HEK293 (cell line): ENCODE measurements around the gene LLGL2.

Source experiments
- CTCF ChIA-PET: fragments of 350-600 bp; formaldehyde crosslinking; extraction: SDS; loops from one replicate; lab custom pipeline; 2021; ENCODE audit warnings: antibody characterized with exemption; lab: Yijun Ruan, JAX
- POLR2A ChIA-PET: fragments of 300-600 bp; formaldehyde crosslinking; extraction: SDS; loops from one replicate; lab custom pipeline; 2020; ENCODE audit warnings: antibody characterized with exemption, inconsistent platforms; lab: Yijun Ruan, JAX
- H3K27ac ChIP-seq: fragments of 200-500 bp; sonication (Bioruptor generic); 2 replicates; pipeline ENCODE4 v1.5.1; 2014; ENCODE audit warnings: low read depth, low read length, control low read depth, inconsistent platforms; ENCODE audit errors: extremely low read depth
- H3K36me3 ChIP-seq, 2 experiments: fragments of 200-500 bp in 1 of 2; sonication (Bioruptor generic) in 1 of 2; 1 replicate in 1 of 2; 2 replicates in 1 of 2; pipeline ENCODE4 v1.5.1; 2014 to 2017; ENCODE audit warnings: inconsistent platforms in 2 of 2, low read length in 2 of 2; ENCODE audit not compliant: control insufficient read depth in 2 of 2, insufficient read depth in 1 of 2
- H3K4me1 ChIP-seq: fragments of 200-500 bp; sonication (Bioruptor generic); 2 replicates; pipeline ENCODE4 v1.5.1; 2014; ENCODE audit warnings: mild to moderate bottlenecking, low read length, inconsistent platforms; ENCODE audit not compliant: control insufficient read depth, insufficient read depth
- H3K4me3 ChIP-seq: 2 replicates; pipeline ENCODE4 v1.5.1; 2011; ENCODE audit warnings: low read depth, mild to moderate bottlenecking, control low read depth, low read length, moderate library complexity
- H3K9me3 ChIP-seq: fragments of 200-500 bp; sonication (Bioruptor generic); 2 replicates; pipeline ENCODE4 v1.5.1; 2014; ENCODE audit warnings: low read depth, low read length, inconsistent platforms; ENCODE audit not compliant: control insufficient read depth, insufficient read depth
- GLIS1 ChIP-seq: fragments of 450-650 bp; formaldehyde crosslinking; IDR thresholded peaks from 2 replicates; pipeline ENCODE4 v1.5.1; 2016; ENCODE audit warnings: missing biosample characterization, missing genetic modification characterization
- HOXD13 ChIP-seq: sonication (generic); formaldehyde crosslinking; IDR thresholded peaks from 2 replicates; pipeline ENCODE4 v1.8.0; 2022; ENCODE audit warnings: missing genetic modification reagents, borderline replicate concordance
- KLF1 ChIP-seq: fragments of 450-650 bp; formaldehyde crosslinking; IDR thresholded peaks from 2 replicates; pipeline ENCODE4 v1.5.1; 2016; ENCODE audit warnings: missing biosample characterization, missing genetic modification characterization
- KLF8 ChIP-seq: fragments of 450-650 bp; formaldehyde crosslinking; IDR thresholded peaks from 2 replicates; pipeline ENCODE4 v1.5.1; 2016; ENCODE audit warnings: missing biosample characterization, missing genetic modification characterization
- REPIN1 ChIP-seq: fragments of 450-650 bp; formaldehyde crosslinking; IDR thresholded peaks from 2 replicates; pipeline ENCODE4 v1.5.1; 2017; ENCODE audit warnings: missing biosample characterization, missing genetic modification characterization, low read depth
- SP2 ChIP-seq: fragments of 450-650 bp; formaldehyde crosslinking; IDR thresholded peaks from 2 replicates; pipeline ENCODE4 v1.5.1; 2016; ENCODE audit warnings: missing biosample characterization, missing genetic modification characterization
- SP7 ChIP-seq: fragments of 450-650 bp; formaldehyde crosslinking; IDR thresholded peaks from 2 replicates; pipeline ENCODE4 v1.5.1; 2016; ENCODE audit warnings: missing biosample characterization, missing genetic modification characterization
- WT1 ChIP-seq: fragments of 450-650 bp; formaldehyde crosslinking; IDR thresholded peaks from 2 replicates; pipeline ENCODE4 v1.5.1; 2016; ENCODE audit warnings: missing biosample characterization, missing genetic modification characterization
- ZBTB17 ChIP-seq: fragments of 450-650 bp; formaldehyde crosslinking; IDR thresholded peaks from 2 replicates; pipeline ENCODE4 v1.5.1; 2016; ENCODE audit warnings: missing biosample characterization, missing genetic modification characterization
- ZBTB8A ChIP-seq: fragments of 450-650 bp; formaldehyde crosslinking; IDR thresholded peaks from 2 replicates; pipeline ENCODE4 v1.5.1; 2016; ENCODE audit warnings: missing biosample characterization, missing genetic modification characterization
- ZIC2 ChIP-seq: fragments of 450-650 bp; formaldehyde crosslinking; IDR thresholded peaks from 2 replicates; pipeline ENCODE4 v1.5.1; 2016; ENCODE audit warnings: missing biosample characterization, missing genetic modification characterization
- ZNF335 ChIP-seq: fragments of 450-650 bp; formaldehyde crosslinking; conservative IDR thresholded peaks from 2 replicates; pipeline ENCODE4 v1.5.1; 2016; ENCODE audit warnings: missing biosample characterization, missing genetic modification characterization
- ZNF37A ChIP-seq: fragments of 450-650 bp; IDR thresholded peaks from 2 replicates; pipeline ENCODE4 v1.5.1; 2018; ENCODE audit warnings: missing biosample characterization, missing genetic modification characterization
- ZNF555 ChIP-seq: fragments of 450-650 bp; formaldehyde crosslinking; conservative IDR thresholded peaks from 2 replicates; pipeline ENCODE4 v1.5.1; 2017; ENCODE audit warnings: missing biosample characterization, mild to moderate bottlenecking, missing genetic modification characterization, inconsistent platforms
- ZNF626 ChIP-seq: fragments of 450-650 bp; sonication (Bioruptor Pico); formaldehyde crosslinking; IDR thresholded peaks from 2 replicates; pipeline ENCODE4 v1.5.1; 2018; ENCODE audit warnings: missing biosample characterization, missing genetic modification characterization, inconsistent platforms
- ZNF658 ChIP-seq: fragments of 450-650 bp; formaldehyde crosslinking; IDR thresholded peaks from 2 replicates; pipeline ENCODE4; 2016; ENCODE audit warnings: missing biosample characterization, missing genetic modification characterization
- TF ChIP-seq, protein P1 (sequence below): fragments of 450-650 bp; formaldehyde crosslinking; IDR thresholded peaks from 2 replicates; pipeline ENCODE4 v1.5.1; 2016; ENCODE audit warnings: missing biosample characterization, missing genetic modification characterization
- TF ChIP-seq, protein P2 (sequence below): fragments of 450-650 bp; formaldehyde crosslinking; IDR thresholded peaks from 2 replicates; pipeline ENCODE4 v1.5.1; 2016; ENCODE audit warnings: missing biosample characterization, missing genetic modification characterization, borderline replicate concordance
- TF ChIP-seq, protein P3 (sequence below): fragments of 450-650 bp; formaldehyde crosslinking; IDR thresholded peaks from 2 replicates; pipeline ENCODE4 v1.5.1; 2016; ENCODE audit warnings: missing biosample characterization, missing genetic modification characterization
- TF ChIP-seq, protein P4 (sequence below): fragments of 450-650 bp; formaldehyde crosslinking; IDR thresholded peaks from 2 replicates; pipeline ENCODE4 v1.5.1; 2016; ENCODE audit warnings: missing biosample characterization, missing genetic modification characterization
- TF ChIP-seq, protein P5 (sequence below): fragments of 450-650 bp; formaldehyde crosslinking; IDR thresholded peaks from 2 replicates; pipeline ENCODE4 v1.5.1; 2016; ENCODE audit warnings: missing biosample characterization, missing genetic modification characterization

The LLGL2 gene

DNA sequence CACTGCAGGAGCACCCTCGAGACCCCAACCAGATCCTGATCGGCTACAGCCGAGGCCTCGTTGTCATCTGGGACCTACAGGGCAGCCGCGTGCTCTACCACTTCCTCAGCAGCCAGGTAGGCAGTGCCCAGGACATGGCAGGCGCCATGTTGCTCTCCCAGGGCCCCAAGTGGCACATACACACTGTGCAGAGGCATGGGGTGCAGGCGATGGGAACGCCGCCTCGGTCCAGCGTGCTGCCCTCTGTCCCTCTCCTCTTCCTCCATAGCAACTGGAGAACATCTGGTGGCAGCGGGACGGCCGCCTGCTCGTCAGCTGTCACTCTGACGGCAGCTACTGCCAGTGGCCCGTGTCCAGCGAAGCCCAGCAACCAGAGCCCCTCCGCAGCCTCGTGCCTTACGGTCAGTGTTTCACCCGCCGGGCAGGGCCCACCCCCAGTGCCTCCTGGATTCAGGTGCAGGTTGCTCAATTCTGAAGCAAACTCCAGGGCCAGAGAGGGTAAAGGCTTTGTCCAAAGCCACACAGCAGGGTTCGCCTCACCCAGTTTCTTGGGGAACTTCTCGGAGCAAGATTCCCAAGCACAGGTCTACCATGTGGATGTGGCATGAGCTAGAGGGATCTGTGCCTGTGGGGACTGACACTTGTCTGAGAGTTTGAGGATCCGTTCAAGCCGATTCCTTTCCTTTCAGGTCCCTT lies 37.7 kb downstream of the LLGL2 start (continued):
- TF ChIP-seq, protein P1, sequence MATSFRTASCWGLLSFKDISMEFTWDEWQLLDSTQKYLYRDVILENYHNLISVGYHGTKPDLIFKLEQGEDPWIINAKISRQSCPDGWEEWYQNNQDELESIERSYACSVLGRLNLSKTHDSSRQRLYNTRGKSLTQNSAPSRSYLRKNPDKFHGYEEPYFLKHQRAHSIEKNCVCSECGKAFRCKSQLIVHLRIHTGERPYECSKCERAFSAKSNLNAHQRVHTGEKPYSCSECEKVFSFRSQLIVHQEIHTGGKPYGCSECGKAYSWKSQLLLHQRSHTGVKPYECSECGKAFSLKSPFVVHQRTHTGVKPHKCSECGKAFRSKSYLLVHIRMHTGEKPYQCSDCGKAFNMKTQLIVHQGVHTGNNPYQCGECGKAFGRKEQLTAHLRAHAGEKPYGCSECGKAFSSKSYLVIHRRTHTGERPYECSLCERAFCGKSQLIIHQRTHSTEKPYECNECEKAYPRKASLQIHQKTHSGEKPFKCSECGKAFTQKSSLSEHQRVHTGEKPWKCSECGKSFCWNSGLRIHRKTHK (tag by site-specific recombination): no peak

DNA sequence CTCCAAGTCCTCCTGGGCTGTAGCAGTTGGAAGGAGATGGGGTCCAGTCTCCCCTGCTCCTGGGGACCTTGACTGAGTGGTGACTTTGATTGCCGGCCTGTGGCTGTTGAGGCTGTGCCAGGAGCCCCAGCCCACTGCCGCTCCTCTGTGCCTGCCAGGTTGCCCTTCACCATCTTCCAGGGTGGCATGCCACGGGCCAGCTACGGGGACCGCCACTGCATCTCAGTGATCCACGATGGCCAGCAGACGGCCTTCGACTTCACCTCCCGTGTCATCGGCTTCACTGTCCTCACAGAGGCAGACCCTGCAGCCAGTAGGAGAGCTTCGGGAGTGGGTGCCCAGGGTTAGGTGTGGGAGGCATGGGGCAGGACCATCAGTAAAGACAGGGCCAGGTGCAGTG lies 38.7 kb downstream of the LLGL2 start:
- H3K4me1 ChIP-seq: no peaks in the 10 kb centered on the region
- no peak for TF ChIP-seq ZNF658 (tag by site-specific recombination)
- TF ChIP-seq WT1 (tag by site-specific recombination): no peak
- no peak for TF ChIP-seq KLF8
- TF ChIP-seq, protein P2, sequence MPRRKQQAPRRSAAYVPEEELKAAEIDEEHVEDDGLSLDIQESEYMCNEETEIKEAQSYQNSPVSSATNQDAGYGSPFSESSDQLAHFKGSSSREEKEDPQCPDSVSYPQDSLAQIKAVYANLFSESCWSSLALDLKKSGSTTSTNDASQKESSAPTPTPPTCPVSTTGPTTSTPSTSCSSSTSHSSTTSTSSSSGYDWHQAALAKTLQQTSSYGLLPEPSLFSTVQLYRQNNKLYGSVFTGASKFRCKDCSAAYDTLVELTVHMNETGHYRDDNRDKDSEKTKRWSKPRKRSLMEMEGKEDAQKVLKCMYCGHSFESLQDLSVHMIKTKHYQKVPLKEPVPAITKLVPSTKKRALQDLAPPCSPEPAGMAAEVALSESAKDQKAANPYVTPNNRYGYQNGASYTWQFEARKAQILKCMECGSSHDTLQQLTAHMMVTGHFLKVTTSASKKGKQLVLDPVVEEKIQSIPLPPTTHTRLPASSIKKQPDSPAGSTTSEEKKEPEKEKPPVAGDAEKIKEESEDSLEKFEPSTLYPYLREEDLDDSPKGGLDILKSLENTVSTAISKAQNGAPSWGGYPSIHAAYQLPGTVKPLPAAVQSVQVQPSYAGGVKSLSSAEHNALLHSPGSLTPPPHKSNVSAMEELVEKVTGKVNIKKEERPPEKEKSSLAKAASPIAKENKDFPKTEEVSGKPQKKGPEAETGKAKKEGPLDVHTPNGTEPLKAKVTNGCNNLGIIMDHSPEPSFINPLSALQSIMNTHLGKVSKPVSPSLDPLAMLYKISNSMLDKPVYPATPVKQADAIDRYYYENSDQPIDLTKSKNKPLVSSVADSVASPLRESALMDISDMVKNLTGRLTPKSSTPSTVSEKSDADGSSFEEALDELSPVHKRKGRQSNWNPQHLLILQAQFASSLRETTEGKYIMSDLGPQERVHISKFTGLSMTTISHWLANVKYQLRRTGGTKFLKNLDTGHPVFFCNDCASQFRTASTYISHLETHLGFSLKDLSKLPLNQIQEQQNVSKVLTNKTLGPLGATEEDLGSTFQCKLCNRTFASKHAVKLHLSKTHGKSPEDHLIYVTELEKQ (tag by site-specific recombination): no peak
- TF ChIP-seq, protein P3, sequence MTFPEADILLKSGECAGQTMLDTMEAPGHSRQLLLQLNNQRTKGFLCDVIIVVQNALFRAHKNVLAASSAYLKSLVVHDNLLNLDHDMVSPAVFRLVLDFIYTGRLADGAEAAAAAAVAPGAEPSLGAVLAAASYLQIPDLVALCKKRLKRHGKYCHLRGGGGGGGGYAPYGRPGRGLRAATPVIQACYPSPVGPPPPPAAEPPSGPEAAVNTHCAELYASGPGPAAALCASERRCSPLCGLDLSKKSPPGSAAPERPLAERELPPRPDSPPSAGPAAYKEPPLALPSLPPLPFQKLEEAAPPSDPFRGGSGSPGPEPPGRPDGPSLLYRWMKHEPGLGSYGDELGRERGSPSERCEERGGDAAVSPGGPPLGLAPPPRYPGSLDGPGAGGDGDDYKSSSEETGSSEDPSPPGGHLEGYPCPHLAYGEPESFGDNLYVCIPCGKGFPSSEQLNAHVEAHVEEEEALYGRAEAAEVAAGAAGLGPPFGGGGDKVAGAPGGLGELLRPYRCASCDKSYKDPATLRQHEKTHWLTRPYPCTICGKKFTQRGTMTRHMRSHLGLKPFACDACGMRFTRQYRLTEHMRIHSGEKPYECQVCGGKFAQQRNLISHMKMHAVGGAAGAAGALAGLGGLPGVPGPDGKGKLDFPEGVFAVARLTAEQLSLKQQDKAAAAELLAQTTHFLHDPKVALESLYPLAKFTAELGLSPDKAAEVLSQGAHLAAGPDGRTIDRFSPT (tag by site-specific recombination): 0 out of 2 replicates have a peak, but pooled peaks have one; percentile 16
- no peak for TF ChIP-seq ZNF626 (tag by site-specific recombination)
- CTCF ChIA-PET: interaction anchor here (0.5 to 1.6 kb wide), 3 partner anchors 25 to 48 kb away, joined by 3 to 9 read pairs (median 4); partner anchors contain the start of gene TSEN54
- POLR2A ChIA-PET: interaction anchor here (1.1 to 1.5 kb wide), 2 partner anchors 40 to 216 kb away, joined by 3 to 6 read pairs; a partner anchor contains a TSS
- H3K36me3 ChIP-seq: peaks cover 0 to 22% of the 10 kb centered on the region in 2 experiments; a peak in 1 of 3 replicates
- no peak overlapping the region for H3K27ac ChIP-seq
- no peaks in the 10 kb centered on the region for H3K9me3 ChIP-seq
- no peak overlapping the region for H3K4me3 ChIP-seq

DNA sequence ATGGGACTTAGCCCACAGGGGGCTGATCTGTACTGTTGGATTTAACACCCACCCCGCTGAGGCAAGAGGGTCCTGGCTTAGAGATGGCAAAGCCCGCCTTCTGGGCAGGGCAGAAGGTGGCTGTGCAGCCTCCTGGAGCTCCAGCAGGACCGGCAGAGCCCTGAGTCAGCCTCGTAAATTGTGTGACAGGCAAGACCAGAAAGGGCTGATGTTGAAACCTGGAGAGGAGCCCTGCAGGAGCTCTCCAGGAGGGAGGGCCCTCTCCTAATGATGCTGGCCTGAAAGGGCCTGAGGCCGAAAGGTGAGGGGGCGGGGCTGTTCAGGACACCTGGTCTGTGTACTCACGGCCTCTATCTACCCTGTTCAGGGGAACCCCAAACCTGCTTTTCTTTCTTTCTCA lies 39.6 kb downstream of the LLGL2 start:
- CTCF ChIA-PET: interaction anchor here (0.6 to 1.6 kb wide), 6 partner anchors 13 to 68 kb away, joined by 3 to 9 read pairs (median 4); partner anchors contain the start of genes SMIM5 and TSEN54
- Histone ChIP-seq H3K9me3 (no peaks in the 10 kb centered on the region), H3K4me1 (no peaks in the 10 kb centered on the region), H3K4me3 (no peak overlapping the region), H3K27ac (no peak overlapping the region), H3K36me3 (peaks cover 0 to 25% of the 10 kb centered on the region in 2 experiments; a peak in 1 of 3 replicates)
- POLR2A ChIA-PET: interaction anchor here (1.0 to 1.5 kb wide), 3 partner anchors 40 to 215 kb away, joined by 3 to 6 read pairs (median 3); partner anchors contain the start of gene LLGL2
- TF ChIP-seq SP7 (tag by site-specific recombination) (0 out of 2 replicates have a peak, but pooled peaks have one; percentile 24), ZBTB8A (tag by site-specific recombination) (peak; percentile 64), HOXD13 (0 out of 2 replicates have a peak, but pooled peaks have one; percentile 25), ZIC2 (tag by site-specific recombination) (peak; percentile 99), ZNF555 (tag by site-specific recombination) (no peak), ZNF335 (peak; percentile 38), ZNF37A (tag by site-specific recombination) (no peak), SP2 (tag by site-specific recombination) (peak; percentile 59), ZBTB17 (tag by site-specific recombination) (0 out of 2 replicates have a peak, but pooled peaks have one; percentile 28), GLIS1 (tag by site-specific recombination) (peak; percentile 79), KLF1 (tag by site-specific recombination) (no peak), REPIN1 (tag by site-specific recombination) (no peak)
- TF ChIP-seq, protein P4, sequence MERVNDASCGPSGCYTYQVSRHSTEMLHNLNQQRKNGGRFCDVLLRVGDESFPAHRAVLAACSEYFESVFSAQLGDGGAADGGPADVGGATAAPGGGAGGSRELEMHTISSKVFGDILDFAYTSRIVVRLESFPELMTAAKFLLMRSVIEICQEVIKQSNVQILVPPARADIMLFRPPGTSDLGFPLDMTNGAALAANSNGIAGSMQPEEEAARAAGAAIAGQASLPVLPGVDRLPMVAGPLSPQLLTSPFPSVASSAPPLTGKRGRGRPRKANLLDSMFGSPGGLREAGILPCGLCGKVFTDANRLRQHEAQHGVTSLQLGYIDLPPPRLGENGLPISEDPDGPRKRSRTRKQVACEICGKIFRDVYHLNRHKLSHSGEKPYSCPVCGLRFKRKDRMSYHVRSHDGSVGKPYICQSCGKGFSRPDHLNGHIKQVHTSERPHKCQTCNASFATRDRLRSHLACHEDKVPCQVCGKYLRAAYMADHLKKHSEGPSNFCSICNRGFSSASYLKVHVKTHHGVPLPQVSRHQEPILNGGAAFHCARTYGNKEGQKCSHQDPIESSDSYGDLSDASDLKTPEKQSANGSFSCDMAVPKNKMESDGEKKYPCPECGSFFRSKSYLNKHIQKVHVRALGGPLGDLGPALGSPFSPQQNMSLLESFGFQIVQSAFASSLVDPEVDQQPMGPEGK (tag by site-specific recombination): no peak
- TF ChIP-seq, protein P5, sequence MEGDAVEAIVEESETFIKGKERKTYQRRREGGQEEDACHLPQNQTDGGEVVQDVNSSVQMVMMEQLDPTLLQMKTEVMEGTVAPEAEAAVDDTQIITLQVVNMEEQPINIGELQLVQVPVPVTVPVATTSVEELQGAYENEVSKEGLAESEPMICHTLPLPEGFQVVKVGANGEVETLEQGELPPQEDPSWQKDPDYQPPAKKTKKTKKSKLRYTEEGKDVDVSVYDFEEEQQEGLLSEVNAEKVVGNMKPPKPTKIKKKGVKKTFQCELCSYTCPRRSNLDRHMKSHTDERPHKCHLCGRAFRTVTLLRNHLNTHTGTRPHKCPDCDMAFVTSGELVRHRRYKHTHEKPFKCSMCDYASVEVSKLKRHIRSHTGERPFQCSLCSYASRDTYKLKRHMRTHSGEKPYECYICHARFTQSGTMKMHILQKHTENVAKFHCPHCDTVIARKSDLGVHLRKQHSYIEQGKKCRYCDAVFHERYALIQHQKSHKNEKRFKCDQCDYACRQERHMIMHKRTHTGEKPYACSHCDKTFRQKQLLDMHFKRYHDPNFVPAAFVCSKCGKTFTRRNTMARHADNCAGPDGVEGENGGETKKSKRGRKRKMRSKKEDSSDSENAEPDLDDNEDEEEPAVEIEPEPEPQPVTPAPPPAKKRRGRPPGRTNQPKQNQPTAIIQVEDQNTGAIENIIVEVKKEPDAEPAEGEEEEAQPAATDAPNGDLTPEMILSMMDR (tag by site-specific recombination): no peak
